MG63 (cell line): ENCODE data around the gene TRIO. TPM values are rescaled to one million over a fixed set of nuclear protein-coding genes. Genes with fewer than 3 reads are reported as not detected.

ENCODE experiments used
- DNase-seq: peaks from one replicate; pipeline ENCODE4 v3.0.0-alpha.2; 2020
- H3K27me3 ChIP-seq: fragments of 250-450 bp; sonication (Bioruptor Pico); 2 replicates; pipeline ENCODE4 v1.5.1; 2020; ENCODE audit warnings: mild to moderate bottlenecking, moderate library complexity
- H3K36me3 ChIP-seq: fragments of 250-450 bp; sonication (Bioruptor Pico); 2 replicates; pipeline ENCODE4 v1.5.1; 2020; ENCODE audit warnings: mild to moderate bottlenecking, moderate library complexity
- H3K4me3 ChIP-seq: fragments of 250-450 bp; sonication (Bioruptor Pico); 2 replicates; pipeline ENCODE4 v1.5.1; 2020; ENCODE audit warnings: mild to moderate bottlenecking, moderate library complexity
- H3K9me3 ChIP-seq: fragments of 250-450 bp; sonication (Bioruptor Pico); 2 replicates; pipeline ENCODE4 v1.5.1; 2020; ENCODE audit warnings: mild to moderate bottlenecking, moderate library complexity
- total RNA-seq: library from RNA; depleted of rRNA; stranded (reverse); fragments of >200 nt; shearing (Covaris generic); gene quantifications from 2 replicates; pipeline ENCODE4 v1.2.3, GENCODE V29; 2014; ENCODE audit warnings: low replicate concordance

TRIO gene
- total RNA-seq, 1 experiment from 2014 or later = 123 TPM

DNA sequence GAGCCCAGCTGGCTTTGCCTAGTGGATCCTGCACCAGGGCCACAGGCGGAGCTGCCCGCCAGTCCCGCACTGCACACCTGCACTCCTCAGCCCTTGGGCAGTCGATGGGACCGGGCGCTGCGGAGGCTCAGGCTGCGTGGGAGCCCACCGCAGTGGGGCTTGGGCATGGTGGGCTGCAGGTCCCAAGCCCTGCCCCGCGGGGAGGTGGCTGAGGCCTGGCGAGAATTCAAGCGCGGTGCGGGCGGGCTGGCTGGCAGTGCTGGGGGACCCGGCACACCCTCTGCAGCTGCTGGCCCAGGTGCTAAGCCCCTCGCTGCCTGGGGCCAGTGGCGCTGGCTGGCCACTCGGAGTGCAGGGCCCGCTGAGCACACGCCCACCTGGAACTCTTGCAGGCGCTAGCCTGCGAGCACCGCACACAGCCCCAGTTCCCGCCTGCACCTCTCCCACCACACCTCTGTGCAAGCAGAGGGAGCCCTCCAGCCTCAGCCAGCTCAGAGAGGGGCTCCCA, 312.7 kb downstream of the TRIO start:
- H3K4me3 ChIP-seq = no peak overlapping the region
- no peaks in the 10 kb centered on the region; the same call in none of the 2 replicates for H3K9me3 ChIP-seq
- H3K36me3 ChIP-seq = peaks cover 96% of the 10 kb centered on the region
- no peaks in the 10 kb centered on the region for H3K27me3 ChIP-seq
- no peak for DNase-seq

DNA sequence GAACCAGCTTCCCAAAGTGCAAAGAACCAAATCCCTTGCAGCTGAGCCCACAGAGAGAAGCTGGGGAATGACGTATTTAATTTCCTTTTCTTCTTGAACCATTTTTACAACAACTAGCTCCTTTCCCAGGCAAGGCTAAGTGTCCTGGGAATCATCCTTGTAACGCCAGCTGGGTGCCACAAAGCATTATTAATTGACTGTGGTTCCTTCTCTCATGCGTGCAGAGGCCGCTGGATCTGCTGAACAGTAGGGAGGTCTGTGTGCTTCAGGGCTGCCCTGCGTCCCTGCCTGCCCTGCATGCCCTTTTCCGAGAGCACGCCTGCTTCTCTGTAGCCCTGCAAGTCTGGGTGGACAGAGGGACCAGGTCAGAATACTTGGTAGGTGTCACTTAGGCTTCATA, 314.3 kb downstream of the TRIO start:
- Histone ChIP-seq H3K9me3 (no peaks in the 10 kb centered on the region; the same call in none of the 2 replicates), H3K36me3 (peaks cover 96% of the 10 kb centered on the region), H3K27me3 (no peaks in the 10 kb centered on the region), H3K4me3 (no peak overlapping the region)
- no peak for DNase-seq

DNA sequence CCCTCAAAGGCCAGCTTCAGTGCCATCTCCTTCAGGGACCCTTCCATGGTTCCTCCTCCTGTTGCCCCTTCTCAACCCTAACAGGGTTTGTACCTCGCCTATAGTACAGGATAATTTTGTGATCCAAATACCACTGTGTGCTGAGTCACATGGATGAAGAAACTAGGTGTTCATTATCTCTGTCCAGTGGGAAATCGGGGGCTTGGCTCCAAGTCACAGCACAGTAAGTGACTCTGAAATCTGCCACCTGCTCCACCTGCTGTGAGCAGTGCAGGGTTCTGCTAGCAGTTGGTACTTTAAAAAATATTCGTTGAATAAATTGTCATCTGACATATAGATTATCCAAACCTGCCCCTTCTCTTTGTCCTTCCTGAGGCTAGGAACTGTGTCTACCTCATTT, 315.3 kb downstream of the TRIO start:
- Histone ChIP-seq H3K4me3 (no peak overlapping the region), H3K36me3 (peaks cover 96% of the 10 kb centered on the region), H3K9me3 (no peaks in the 10 kb centered on the region; the same call in none of the 2 replicates), H3K27me3 (no peaks in the 10 kb centered on the region)
- DNase-seq = no peak

DNA sequence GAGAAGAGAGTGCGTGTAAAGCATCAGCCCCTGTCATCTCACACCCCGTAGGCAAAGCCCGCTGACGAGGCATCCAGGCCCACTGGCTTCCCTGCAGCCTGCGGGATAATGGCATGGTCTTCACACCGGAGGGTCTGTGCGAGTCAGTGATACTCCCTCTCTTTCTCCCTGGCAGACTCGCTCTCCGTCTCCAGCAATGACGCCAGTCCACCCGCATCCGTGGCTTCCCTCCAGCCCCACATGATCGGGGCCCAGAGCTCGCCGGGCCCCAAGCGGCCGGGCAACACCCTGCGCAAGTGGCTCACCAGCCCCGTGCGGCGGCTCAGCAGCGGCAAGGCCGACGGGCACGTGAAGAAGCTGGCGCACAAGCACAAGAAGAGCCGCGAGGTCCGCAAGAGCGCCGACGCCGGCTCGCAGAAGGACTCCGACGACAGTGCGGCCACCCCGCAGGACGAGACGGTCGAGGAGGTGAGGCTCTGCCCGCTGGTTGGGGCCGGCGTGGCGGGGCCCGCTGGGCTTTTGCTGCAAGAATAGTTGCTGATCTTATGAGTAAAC, 317.8 kb downstream of the TRIO start:
- H3K9me3 ChIP-seq = no peaks in the 10 kb centered on the region
- H3K4me3 ChIP-seq = no peak overlapping the region
- peaks cover 96% of the 10 kb centered on the region for H3K36me3 ChIP-seq
- H3K27me3 ChIP-seq = no peaks in the 10 kb centered on the region
- no peak for DNase-seq

DNA sequence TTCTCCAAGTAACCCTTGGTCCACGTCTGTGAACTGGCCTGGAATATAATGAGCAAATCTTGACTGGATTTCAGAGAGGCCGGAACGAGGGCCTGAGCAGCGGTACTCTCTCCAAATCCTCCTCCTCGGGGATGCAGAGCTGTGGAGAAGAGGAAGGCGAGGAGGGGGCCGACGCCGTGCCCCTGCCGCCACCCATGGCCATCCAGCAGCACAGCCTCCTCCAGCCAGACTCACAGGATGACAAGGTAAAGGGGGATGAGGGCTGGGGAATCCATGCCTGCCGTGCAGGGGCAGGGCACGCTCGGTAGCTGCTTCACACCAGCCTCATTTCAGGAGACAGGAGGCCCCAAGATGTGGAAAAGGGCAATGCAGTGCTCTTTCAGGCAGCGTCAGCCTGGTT, 319.5 kb downstream of the TRIO start:
- Histone ChIP-seq H3K9me3 (no peaks in the 10 kb centered on the region), H3K4me3 (no peak overlapping the region), H3K27me3 (no peaks in the 10 kb centered on the region), H3K36me3 (peaks cover 99% of the 10 kb centered on the region)
- DNase-seq = no peak

DNA sequence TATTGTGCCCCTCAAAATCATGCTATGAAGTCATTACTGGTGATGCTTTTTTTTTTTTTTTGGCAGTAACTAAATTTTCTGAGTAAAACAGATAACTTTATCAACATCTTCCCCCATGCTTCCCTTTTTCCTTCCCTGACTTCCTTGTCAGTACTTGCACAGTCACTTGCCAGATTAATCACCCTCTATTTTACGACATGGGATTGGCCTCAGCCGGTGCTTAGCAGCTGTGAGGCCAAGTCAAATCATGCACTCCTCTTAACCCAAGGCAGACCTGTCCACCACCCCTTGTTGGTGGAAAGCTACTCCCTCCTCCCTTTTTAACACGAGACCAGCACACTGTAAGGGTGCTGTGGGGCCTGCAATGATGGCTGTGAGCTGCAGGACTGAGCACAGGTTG, 320.5 kb downstream of the TRIO start:
- DNase-seq = peak; percentile 65
- Histone ChIP-seq H3K9me3 (no peaks in the 10 kb centered on the region), H3K4me3 (no peak overlapping the region), H3K36me3 (peaks cover 100% of the 10 kb centered on the region), H3K27me3 (no peaks in the 10 kb centered on the region)

DNA sequence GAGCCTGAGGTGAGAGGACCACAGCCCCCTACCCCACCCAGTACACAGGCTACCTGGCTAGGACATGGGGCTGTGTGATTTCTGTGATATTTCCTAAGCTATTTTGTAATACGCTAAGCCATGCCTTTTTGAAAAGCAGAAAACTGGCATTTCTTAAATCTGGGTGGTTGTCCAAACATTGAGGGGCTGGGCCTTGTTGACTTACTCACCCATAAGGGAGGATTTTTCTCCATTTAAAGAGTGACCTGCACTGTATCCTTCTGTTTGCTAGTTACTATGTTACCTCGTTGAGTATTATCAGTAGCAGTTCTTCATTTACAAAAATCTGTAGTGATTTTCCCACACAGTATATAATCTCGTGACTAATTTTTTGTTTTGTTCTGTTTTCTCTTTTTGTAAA, 321.0 kb downstream of the TRIO start:
- H3K4me3 ChIP-seq = no peak overlapping the region
- no peak for DNase-seq
- no peaks in the 10 kb centered on the region for H3K27me3 ChIP-seq
- no peaks in the 10 kb centered on the region for H3K9me3 ChIP-seq
- peaks cover 100% of the 10 kb centered on the region for H3K36me3 ChIP-seq

DNA sequence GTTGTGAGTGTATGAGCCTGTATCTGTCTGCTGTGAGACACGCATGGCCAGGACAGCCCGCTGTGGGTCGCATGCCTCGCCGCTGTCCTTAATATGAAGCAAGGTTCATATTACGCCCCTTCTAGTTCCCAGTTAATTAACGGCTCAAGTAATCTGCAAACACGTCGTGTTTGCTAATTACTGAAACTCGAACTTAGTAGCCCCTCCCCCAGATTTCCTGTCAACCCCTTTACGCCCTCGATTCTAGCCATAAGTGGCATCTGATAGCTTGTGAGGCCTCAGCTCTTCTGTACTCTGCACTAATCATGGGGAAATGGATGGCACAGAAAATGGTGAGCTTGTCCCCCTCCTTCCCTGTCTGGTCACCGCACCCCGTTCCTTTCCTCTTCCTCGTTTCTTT, 321.5 kb downstream of the TRIO start:
- no peak for DNase-seq
- Histone ChIP-seq H3K9me3 (no peaks in the 10 kb centered on the region), H3K4me3 (no peak overlapping the region), H3K36me3 (peaks cover 100% of the 10 kb centered on the region), H3K27me3 (no peaks in the 10 kb centered on the region)

DNA sequence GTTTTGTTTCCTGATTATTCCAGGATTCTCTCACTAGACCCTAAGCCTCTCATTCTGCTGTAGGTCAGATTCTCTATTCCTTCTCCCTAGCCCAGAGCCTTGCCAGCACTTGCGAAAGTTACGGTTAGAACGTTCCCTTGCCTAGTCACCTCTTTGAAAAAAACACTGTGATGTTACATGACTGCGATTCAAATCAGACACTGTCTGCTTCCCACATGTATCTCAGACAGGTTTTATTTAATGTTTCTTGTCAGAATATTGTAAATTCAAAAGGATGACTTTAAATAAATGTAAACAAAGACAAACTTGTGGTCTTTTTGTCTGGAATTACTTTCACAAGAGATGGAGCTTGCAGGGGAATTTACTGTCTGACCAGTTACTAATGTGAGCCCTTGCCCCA, 322.0 kb downstream of the TRIO start:
- Histone ChIP-seq H3K9me3 (no peaks in the 10 kb centered on the region), H3K36me3 (peaks cover 100% of the 10 kb centered on the region), H3K4me3 (no peak overlapping the region), H3K27me3 (no peaks in the 10 kb centered on the region)
- DNase-seq = no peak

DNA sequence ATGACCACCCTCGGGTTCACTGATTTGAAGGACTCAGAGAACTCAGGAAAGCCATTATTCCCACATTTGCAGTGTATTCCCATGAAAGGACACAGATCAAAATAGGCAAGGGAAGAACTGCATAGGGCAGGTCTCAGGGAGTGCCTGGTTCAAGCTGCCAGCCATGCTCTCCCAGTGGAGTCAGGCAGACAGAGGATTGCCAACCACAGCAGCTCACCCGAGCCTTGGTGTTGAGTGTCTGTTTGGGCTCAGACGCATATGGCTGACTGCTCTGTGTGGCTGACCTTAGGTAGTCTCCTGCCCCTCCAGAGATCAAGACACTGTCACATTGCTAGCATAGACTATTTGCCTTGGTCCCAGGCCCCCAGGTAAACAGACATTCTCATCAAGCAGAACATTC, 322.6 kb downstream of the TRIO start:
- DNase-seq = no peak
- H3K36me3 ChIP-seq = peaks cover 100% of the 10 kb centered on the region
- H3K27me3 ChIP-seq = no peaks in the 10 kb centered on the region
- no peaks in the 10 kb centered on the region for H3K9me3 ChIP-seq
- H3K4me3 ChIP-seq = no peak overlapping the region

DNA sequence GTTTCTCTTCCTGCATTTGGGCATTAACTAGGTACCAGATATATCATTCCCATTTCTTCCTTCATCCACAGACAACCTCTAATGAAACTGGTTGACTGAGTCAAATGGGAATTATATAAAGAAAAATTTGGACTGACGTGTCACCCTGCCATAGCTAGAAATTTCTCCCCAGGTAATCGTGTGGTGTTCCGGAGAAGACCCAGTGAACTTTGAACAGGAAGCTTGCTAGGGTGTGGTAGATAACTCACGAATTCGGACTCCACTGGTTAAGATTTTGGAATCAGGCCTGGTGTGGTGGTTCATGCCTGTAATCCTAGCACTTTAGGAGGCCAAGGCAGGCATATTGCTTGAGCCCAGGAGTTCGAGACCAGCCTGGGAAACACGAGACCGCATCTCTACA, 324.1 kb downstream of the TRIO start:
- Histone ChIP-seq H3K27me3 (no peaks in the 10 kb centered on the region), H3K36me3 (peaks cover 100% of the 10 kb centered on the region), H3K4me3 (no peak overlapping the region), H3K9me3 (no peaks in the 10 kb centered on the region)
- no peak for DNase-seq

DNA sequence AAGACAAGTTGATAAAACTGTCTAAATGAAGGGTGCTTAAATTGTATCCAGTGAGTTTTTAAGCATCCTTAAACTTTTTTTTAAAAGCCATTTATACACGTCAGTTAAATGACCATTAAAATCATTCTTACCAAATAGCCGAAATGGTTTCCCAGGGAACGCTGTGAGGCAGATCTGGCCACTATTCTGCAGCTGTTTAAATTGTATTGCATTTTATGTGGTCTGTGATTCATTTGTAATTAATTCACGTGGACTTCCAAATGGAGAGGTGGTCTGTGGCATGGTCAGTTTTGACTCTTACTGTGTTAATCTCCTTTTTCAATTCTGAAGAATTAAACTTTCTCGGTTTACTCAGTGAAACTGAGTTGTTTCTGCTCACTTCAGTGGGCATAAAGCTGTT, 324.7 kb downstream of the TRIO start:
- H3K9me3 ChIP-seq = no peaks in the 10 kb centered on the region
- H3K27me3 ChIP-seq = no peaks in the 10 kb centered on the region
- peaks cover 100% of the 10 kb centered on the region for H3K36me3 ChIP-seq
- no peak for DNase-seq
- H3K4me3 ChIP-seq = no peak overlapping the region

DNA sequence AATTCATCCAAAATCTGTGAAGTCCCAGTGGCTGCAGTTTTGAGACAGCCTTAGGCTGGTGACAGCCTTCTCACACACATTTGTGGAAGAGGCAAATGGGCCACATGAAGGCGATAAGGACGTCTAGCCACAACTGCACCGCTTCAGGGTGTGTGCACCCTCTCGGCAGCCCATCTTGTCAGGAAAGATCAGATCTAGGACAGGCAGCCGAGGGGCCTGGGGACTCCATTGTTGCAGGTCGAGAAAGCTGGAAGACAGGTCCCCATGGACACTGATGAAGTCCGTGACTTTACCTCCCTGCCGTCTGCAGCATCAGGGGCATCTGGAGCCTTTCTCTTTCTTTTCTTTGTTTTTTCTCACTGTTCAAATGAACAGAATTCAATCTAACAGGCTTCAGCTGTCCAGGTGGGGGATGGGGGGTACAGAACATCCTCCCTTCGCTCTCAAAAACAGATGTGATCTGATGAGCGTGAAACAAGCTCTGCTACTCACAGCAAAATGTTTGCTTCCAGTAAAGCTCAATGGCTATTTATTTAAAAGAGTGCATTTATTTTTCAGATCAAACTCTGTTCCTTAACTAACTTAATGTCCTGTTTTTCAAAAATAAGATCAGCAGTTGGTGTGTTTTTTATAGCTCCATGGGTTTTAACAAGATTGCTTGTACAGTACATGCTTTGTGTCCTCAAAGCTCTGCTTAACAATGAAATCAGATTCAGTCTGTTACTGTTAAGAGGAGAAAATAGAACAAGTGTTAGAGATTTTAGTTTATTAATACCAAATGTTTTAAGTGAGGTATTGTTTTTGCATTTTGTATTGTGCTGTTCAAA, 326.6 kb downstream of the TRIO start:
- Histone ChIP-seq H3K27me3 (no peaks in the 10 kb centered on the region), H3K9me3 (no peaks in the 10 kb centered on the region), H3K36me3 (peaks cover 100% of the 10 kb centered on the region), H3K4me3 (no peak overlapping the region)
- DNase-seq = no peak

DNA sequence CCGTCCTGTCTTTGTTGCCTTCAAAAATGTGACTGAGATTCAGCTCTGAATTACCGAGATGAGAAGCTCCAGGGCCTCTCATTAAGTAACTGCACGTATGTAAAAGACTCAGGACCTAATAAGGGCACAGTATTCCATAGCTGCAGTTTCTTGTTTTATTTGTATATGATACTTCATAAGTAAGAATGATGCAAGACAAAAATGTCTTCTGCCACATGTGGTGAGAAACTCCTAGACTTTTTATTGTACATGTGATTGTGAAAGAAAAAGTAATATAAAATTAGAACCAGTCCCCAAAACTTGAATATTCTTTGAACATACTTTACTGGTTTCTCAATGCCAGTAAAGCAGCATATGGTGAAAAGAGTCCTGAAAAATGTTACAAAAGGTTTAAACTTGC, 328.4 kb downstream of the TRIO start:
- no peak for DNase-seq

DNA sequence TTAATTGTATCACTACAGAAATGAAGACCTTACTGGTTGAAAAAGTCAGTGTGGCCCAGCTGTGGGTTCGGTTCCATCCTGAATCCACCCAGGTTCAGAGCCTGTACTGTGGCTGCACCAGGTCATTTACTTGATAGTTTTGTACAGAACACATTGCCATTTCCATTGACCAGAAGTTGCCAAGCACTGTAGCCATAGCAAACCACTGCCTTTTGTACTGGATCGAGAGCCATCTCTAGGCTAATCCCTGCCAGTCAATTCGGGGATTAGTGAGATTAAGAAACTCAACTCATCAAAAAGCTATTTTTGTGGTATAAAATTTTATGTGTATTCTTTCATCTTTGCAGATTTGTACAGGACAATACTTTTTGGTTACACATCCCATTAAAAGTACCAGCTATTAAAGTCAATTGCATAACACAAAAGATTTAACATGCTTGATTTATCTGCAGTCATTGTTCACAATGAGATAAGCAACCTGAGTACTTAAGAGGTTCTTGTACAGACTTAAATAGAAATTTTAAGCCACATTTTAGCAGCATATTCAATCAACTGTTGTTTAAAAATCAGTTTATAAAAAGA, 329.9 kb downstream of the TRIO start:
- Histone ChIP-seq H3K9me3 (no peaks in the 10 kb centered on the region), H3K4me3 (no peak overlapping the region), H3K36me3 (peaks cover 100% of the 10 kb centered on the region), H3K27me3 (no peaks in the 10 kb centered on the region)
- no peak for DNase-seq

More for the DNA sequence above, 328.4 kb downstream of the TRIO start:
- Histone ChIP-seq H3K9me3 (no peaks in the 10 kb centered on the region), H3K4me3 (no peak overlapping the region), H3K36me3 (peaks cover 100% of the 10 kb centered on the region), H3K27me3 (no peaks in the 10 kb centered on the region)

DNA sequence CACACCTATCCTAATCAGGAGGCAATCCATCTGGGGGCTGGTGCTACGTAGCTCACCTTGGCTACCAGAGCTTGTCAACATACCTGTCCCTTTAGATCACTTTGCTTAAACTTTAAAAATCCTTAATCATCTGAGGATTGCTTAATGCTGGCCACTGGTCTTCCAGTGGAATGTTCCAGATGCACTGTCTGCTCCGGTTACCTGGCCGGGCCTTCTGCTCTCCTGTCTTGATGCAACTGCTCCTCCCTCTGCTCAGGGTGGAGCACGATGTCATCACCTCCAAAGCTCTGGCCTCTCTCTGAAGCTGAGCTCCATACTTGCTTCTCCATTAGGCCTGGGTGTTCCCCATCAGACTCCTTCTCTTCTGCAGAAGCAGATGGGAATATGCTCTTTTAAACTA, 331.9 kb downstream of the TRIO start:
- H3K36me3 ChIP-seq = peaks cover 100% of the 10 kb centered on the region
- H3K9me3 ChIP-seq = no peaks in the 10 kb centered on the region
- no peak for DNase-seq
- no peaks in the 10 kb centered on the region for H3K27me3 ChIP-seq
- no peak overlapping the region for H3K4me3 ChIP-seq

DNA sequence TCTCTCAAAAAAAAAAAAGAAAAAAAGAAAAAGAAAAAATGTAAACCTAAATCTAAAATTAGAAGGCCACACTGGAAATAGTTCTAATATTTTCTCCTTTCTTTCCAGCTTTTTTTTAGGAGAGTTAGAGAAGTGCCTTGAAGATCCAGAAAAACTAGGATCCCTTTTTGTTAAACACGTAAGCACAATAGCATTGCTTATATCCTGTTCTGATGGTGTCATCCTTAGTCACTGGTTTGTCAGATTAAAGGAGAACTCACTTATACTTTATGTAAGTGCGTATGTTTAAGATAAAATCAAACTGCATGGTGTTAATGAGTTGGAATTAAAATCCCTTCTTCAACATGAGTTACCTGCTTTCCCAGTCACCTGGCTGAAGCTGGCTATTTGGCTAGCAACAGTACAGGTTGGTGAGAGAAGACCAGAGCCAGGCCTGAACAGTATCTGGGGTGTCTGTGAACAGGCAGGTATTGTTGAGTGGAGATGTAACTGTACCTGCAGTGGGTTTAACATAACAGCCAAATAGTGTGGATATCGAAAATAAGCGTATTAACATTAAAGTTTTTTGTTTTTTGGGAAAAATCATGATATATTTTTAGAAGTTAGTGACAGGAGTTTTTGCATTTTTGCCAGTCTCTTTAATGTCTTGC, 333.8 kb downstream of the TRIO start:
- Histone ChIP-seq H3K4me3 (no peak overlapping the region), H3K9me3 (no peaks in the 10 kb centered on the region), H3K27me3 (no peaks in the 10 kb centered on the region), H3K36me3 (peaks cover 98% of the 10 kb centered on the region)
- no peak for DNase-seq
